Ascending aorta (tissue), 2 donors: ENCODE measurements around the gene FGF12. TPM values are rescaled to one million over a fixed set of nuclear protein-coding genes. Genes with fewer than 3 reads are reported as not detected.
A peak's percentile ranks its signal among the peaks of the same experiment; 100 is the strongest.

ENCODE experiments used
- DNase-seq, 2 donors: peaks; one replicate each; pipeline ENCODE4 v3.0.0-alpha.2; 2019; ENCODE audit warnings: low spot score in 2 of 2
- H3K27ac ChIP-seq, 2 donors: fragments of 200-600 bp; sonication (generic); one replicate each; pipeline ENCODE4 v1.5.1; 2016 to 2017; ENCODE audit warnings: mild to moderate bottlenecking in 1 of 2
- H3K27me3 ChIP-seq: fragments of 200-600 bp; sonication (generic); one replicate; pipeline ENCODE4 v1.5.1; 2017
- H3K36me3 ChIP-seq, 2 donors: fragments of 200-600 bp; sonication (generic); one replicate each; pipeline ENCODE4 v1.5.1; 2016
- H3K4me1 ChIP-seq, 2 donors: fragments of 200-600 bp; sonication (generic); one replicate each; pipeline ENCODE4 v1.5.1; 2016 to 2017; ENCODE audit warnings: mild to moderate bottlenecking in 1 of 2
- H3K4me3 ChIP-seq, 2 donors: fragments of 200-600 bp; sonication (generic); one replicate each; pipeline ENCODE4 v1.5.1; 2016 to 2017; ENCODE audit warnings: mild to moderate bottlenecking in 1 of 2
- H3K9me3 ChIP-seq, 2 donors: fragments of 200-600 bp; sonication (generic); one replicate each; pipeline ENCODE4 v1.5.1; 2016
- intact Hi-C: fragments of 100-400 bp; cut with DNase I; formaldehyde crosslinking; loops from one replicate; pipeline ENCODE4 v1.15.1; 2023
- total RNA-seq: library from RNA; depleted of rRNA; stranded (reverse); fragments of >200 nt; gene quantifications from one replicate; pipeline ENCODE4 v1.1.0, GENCODE V29; 2016
- TF ChIP-seq, protein P1 (sequence below), 3 experiments: fragments of 200-600 bp in 2 of 3; fragments of 450-650 bp in 1 of 3; sonication (generic) in 2 of 3; IDR thresholded peaks; one replicate each; pipeline ENCODE4 v1.5.1; 2016 to 2019; ENCODE audit warnings: antibody characterized with exemption in 3 of 3, mild to moderate bottlenecking in 1 of 3, moderate library complexity in 1 of 3

The FGF12 gene
- total RNA-seq, 1 donor from 2014 or later = 0.43 TPM

DNA sequence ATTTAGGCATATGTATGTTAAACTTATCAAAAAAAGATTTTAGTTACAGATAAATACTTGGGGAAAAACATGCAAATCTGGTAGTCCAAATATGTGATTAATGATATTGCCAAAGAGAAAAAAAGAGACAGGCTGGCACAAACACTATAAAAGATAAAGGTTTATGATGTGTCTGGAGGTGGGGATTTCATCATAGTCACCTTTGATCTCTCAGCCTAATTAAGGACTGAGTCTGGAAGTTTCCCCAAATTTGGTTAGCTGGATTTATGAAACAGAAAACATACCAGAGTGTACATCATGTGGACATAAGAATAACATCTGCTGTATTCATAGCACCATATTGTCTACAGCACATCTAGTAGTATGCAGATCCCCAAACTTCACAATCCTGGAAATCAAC is 157.0 kb downstream of the FGF12 start:
- peak overlapping the region in 1 of 2 donors; percentile 64 for H3K4me3 ChIP-seq
- H3K27ac ChIP-seq = no peak overlapping the region
- H3K27me3 ChIP-seq = no peaks in the 10 kb centered on the region
- no peaks in the 10 kb centered on the region for H3K36me3 ChIP-seq
- DNase-seq = no peak
- H3K4me1 ChIP-seq = no peaks in the 10 kb centered on the region
- TF ChIP-seq, protein P1, sequence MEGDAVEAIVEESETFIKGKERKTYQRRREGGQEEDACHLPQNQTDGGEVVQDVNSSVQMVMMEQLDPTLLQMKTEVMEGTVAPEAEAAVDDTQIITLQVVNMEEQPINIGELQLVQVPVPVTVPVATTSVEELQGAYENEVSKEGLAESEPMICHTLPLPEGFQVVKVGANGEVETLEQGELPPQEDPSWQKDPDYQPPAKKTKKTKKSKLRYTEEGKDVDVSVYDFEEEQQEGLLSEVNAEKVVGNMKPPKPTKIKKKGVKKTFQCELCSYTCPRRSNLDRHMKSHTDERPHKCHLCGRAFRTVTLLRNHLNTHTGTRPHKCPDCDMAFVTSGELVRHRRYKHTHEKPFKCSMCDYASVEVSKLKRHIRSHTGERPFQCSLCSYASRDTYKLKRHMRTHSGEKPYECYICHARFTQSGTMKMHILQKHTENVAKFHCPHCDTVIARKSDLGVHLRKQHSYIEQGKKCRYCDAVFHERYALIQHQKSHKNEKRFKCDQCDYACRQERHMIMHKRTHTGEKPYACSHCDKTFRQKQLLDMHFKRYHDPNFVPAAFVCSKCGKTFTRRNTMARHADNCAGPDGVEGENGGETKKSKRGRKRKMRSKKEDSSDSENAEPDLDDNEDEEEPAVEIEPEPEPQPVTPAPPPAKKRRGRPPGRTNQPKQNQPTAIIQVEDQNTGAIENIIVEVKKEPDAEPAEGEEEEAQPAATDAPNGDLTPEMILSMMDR (IDR thresholded peaks at IDR 0.05) = no peak
- no peaks in the 10 kb centered on the region for H3K9me3 ChIP-seq
- intact Hi-C loops = no loop called here

GRCh38 chr3:192566706-192567290 is 160.5 kb downstream of the FGF12 start:
- Histone ChIP-seq H3K27me3 (no peaks in the 10 kb centered on the region), H3K36me3 (no peaks in the 10 kb centered on the region), H3K27ac (no peak overlapping the region), H3K9me3 (no peaks in the 10 kb centered on the region), H3K4me1 (no peaks in the 10 kb centered on the region), H3K4me3 (no peak overlapping the region)
- intact Hi-C loops = loop anchor here (1.0 to 5.0 kb wide), 2 partner anchors 237 to 1006 kb away; no protein-coding TSS in a partner anchor
- peak in 1 of 2 donors; percentile 87 for DNase-seq
- TF ChIP-seq, protein P1 (IDR thresholded peaks at IDR 0.05) = peak; percentile 50 to 77 (median 55)

GRCh38 chr3:192564611-192565010 is 162.7 kb downstream of the FGF12 start:
- intact Hi-C loops = loop anchor here (5.0 kb wide), 1 partner anchor 1008 kb away; no protein-coding TSS in a partner anchor
- H3K9me3 ChIP-seq = no peaks in the 10 kb centered on the region
- no peak for DNase-seq
- no peaks in the 10 kb centered on the region for H3K4me1 ChIP-seq
- H3K27ac ChIP-seq = no peak overlapping the region
- TF ChIP-seq, protein P1 (IDR thresholded peaks at IDR 0.05) = no peak
- no peaks in the 10 kb centered on the region for H3K36me3 ChIP-seq
- H3K27me3 ChIP-seq = no peaks in the 10 kb centered on the region
- no peak overlapping the region for H3K4me3 ChIP-seq

- TF ChIP-seq, protein P1 (IDR thresholded peaks at IDR 0.05) = no peak
- Histone ChIP-seq H3K9me3 (no peaks in the 10 kb centered on the region), H3K4me3 (no peak overlapping the region), H3K4me1 (no peaks in the 10 kb centered on the region), H3K27me3 (no peaks in the 10 kb centered on the region), H3K36me3 (no peaks in the 10 kb centered on the region), H3K27ac (no peak overlapping the region)
- intact Hi-C loops = no loop called here
- DNase-seq = no peak
These were observed 163.9 kb downstream of the FGF12 start for GRCh38 chr3:192563417-192563816.

- H3K4me1 ChIP-seq = no peaks in the 10 kb centered on the region
- intact Hi-C loops = no loop called here
- no peaks in the 10 kb centered on the region for H3K9me3 ChIP-seq
- H3K4me3 ChIP-seq = no peak overlapping the region
- DNase-seq = no peak
- H3K27ac ChIP-seq = no peak overlapping the region
- TF ChIP-seq, protein P1 (IDR thresholded peaks at IDR 0.05) = no peak
- no peaks in the 10 kb centered on the region for H3K36me3 ChIP-seq
- H3K27me3 ChIP-seq = no peaks in the 10 kb centered on the region
These were observed 173.6 kb downstream of the FGF12 start for GRCh38 chr3:192553707-192554106.
